DMS 273 treated with DMSO at 0.1 percent for 48 hours (cell line): Measurements from ENCODE around the gene TRIM9.

Experiments used
- DNase-seq: peaks from one replicate; lab custom pipeline; 2025; lab: John Stamatoyannopoulos, UW

Gene TRIM9

GRCh38 chr14:51094901-51095853 is at the start of gene TRIM9:
TSS of gene TRIM9 (minus strand) at chr14:51095105. CDS start at chr14:51094939, 166 bp downstream.
- peak; percentile 97 for DNase-seq

DNA sequence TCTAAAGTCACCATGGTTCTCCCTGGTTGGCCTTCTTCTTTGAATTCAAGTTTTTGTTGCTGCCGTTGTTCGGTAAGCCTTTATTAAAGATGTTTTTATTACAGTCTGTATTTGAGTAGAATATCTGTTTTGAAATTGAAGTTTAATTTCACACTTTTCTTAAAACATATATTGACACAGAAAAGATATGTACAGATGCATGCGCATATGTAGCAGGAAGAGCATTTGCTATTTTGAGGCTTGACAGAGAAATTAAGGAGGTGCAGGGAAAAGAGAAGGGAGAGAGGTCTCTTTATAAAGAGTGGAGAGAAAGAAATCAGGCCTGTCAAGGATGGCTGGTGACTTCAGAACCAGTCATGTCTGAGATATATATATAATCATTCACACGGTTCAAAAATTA is 46.0 kb upstream of the TRIM9 start:
- no peak for DNase-seq

DNA sequence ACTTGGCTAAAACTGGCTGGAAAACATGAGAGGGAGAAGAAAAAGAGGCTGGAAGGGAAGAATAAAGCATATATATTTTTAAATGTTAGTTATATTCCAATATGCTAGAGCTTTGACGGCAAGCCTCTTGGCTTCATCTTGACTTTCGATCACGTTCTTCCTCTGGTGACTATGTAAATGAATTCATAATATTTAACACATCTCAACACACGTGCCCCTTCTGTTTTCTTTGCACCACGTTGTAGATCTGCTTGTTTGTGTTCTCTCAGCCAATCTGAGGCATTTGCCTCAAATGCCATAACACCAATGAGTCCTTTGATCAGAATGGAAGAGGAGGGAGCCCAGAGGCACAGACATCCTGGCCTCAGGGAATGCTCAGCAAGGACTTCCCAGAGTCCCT is 45.4 kb upstream of the TRIM9 start:
- DNase-seq = no peak

DNA sequence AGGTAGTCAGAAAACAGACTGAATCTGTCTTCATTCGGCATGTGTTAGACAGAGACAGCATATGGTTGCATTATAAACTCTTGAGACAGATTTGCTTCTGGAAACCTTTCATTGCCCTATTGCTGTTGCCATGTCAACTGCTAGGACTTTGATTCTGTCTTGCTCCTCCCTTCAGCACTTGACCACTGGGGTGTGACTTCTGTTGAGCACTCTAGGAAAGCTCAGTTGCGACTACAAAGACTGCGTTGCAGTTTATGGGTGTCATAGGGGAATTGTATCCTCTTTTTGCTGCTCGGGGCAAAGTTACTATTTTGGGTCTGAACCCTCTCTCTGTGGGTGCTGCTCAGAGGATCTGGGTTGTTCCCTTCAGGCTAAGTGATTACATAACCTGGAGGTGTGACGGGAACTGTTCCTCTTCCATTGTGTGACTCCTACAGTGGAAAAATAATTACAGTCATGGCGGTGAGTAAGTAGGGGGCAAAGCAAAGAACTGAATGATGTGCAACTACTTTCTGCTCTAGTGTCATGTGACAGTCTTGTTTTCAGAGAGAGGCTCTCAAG is 44.3 kb upstream of the TRIM9 start:
- peak; percentile 81 for DNase-seq

DNA sequence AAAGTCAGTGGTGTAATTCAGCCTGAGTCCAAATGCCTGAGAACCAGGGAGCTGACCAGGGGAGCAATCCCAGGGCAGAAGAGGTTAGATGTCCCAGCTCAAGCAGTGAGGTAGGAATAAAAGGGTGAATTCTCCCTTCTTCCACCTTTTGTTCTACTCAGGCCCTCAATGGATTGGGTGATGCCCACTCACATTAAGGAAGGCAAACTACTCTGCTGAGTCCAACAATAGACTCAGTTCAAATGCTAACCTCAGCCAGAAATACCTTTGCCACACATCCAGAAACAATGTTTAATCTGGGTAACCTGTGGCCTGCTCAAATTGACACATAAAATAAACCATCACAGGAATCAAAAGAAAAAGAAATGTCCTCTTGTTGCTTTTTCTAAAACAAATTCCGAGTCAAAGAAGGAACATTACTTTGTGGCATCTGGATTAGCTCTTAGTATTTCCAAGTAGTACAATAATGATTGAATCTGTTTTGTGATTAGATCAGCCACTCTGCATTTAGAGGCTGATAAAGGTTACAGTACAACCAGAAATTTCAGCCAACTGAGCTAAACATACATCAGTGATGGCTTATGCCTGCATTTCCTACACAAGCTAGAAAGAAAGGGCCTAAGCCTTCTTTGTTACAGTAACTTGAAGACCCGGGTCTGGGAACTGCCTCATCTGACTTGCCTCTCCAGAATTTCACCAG is 43.6 kb upstream of the TRIM9 start:
- DNase-seq = no peak

GRCh38 chr14:51131516-51131915 is 36.6 kb upstream of the TRIM9 start:
- DNase-seq = no peak

- DNase-seq = no peak
Observed at GRCh38 chr14:51129130-51129529, 34.2 kb upstream of the TRIM9 start.

DNA sequence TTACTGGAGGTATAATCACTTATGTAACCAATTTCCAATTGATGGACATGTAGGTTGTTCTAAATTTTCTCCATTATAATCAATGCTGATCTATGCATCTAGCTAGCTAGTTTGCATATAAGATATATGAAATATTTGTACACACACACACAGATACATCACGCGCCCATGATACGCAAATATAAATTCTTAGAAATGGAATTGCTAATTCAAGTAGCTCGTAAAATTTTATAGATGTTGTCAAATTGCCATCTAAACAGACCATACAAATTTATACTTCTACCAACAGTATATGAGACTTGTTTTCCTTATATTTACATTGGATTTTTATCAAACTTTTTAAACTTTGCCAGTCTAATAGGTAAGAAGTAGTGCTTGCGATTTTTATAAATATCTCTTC is 29.1 kb upstream of the TRIM9 start:
- no peak for DNase-seq

DNA sequence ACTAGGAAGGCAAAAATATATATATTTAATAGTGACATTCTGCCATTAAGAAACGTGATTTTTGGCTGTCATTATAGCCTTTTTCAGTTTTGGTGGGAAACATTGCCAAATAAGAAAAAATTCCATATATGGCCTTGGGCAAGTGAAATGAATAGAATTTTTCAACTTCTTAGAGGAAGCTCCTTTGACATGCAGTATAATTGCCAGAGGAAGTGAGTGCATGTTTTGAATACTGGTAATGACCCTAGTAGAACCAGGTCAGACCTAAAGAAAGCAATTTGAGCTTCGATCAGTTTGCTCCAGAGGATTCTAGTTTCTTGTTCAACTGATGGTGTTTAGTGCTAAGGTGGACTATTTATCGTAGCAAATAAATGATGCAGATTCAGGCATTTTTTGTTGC is 26.2 kb upstream of the TRIM9 start:
- no peak for DNase-seq

- DNase-seq = no peak
Observed at GRCh38 chr14:51119411-51120051, 24.6 kb upstream of the TRIM9 start.

GRCh38 chr14:51118993-51119392 is 24.1 kb upstream of the TRIM9 start:
- DNase-seq = no peak

GRCh38 chr14:51117593-51117992 is 22.7 kb upstream of the TRIM9 start:
- DNase-seq = no peak

GRCh38 chr14:51116682-51117081 is 21.8 kb upstream of the TRIM9 start:
- DNase-seq = no peak

DNA sequence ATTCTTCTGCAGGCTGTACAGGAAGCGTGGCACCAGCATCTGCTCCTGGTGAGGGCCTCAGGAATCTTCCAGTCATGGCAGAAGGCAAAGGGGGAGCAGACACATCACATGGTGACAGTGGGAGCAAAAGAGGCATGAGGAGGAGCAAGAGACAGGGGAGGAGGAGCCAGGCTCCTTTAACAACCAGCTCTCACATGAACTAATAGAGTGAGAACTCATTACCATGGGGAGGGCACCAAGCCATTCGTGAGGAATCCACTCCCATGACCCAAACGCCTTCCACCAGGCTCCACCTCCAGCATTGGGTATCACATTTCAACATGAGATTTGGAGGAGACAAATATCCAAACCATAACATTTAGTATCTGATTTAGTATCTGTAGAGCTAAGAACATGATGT is 14.7 kb upstream of the TRIM9 start:
- no peak for DNase-seq

GRCh38 chr14:51107801-51108200 is 12.9 kb upstream of the TRIM9 start:
- no peak for DNase-seq

DNA sequence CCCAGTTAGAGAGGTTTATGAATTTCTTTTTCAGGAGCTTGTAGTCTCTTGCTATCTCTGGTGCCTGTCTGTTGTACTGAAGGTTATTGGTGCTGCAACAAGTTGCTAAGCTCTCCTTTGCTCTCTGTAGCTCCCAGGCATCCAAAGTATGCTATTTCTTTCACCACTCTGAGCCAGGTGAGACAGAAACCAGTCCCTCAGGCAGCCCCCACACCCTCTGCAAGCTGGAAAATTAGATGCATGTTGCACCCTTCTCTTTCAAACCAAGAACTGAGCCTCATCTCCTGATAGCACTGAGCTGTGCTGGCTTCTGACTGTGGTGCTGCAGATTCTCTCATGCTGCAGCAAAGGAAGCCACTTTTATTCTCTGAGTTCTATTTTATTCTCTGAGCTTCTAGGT is 9.6 kb upstream of the TRIM9 start:
- no peak for DNase-seq

- DNase-seq = no peak
Observed at GRCh38 chr14:51097287-51097686, 2.4 kb upstream of the TRIM9 start.

DNA sequence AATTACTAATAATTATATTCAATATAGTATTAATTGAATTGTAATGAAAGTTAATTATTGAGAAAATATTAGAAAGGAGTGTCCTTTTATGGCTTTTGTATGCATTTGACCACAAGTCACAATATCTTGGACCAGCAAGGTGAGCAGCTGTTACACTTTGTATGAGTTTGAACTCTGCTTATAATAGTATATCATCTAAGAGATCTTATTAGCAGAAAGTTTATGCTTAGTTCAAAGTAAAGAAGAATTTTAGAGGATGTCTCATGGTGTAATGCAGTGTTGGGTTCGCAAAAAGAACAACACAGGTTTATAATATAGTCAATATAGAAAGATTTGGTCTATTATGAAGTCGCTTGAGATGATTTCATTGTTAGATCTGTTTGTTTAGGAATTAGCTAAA is 2.0 kb upstream of the TRIM9 start:
- no peak for DNase-seq

GRCh38 chr14:51095854-51096823 is 1.2 kb upstream of the TRIM9 start:
- DNase-seq = no peak

DNA sequence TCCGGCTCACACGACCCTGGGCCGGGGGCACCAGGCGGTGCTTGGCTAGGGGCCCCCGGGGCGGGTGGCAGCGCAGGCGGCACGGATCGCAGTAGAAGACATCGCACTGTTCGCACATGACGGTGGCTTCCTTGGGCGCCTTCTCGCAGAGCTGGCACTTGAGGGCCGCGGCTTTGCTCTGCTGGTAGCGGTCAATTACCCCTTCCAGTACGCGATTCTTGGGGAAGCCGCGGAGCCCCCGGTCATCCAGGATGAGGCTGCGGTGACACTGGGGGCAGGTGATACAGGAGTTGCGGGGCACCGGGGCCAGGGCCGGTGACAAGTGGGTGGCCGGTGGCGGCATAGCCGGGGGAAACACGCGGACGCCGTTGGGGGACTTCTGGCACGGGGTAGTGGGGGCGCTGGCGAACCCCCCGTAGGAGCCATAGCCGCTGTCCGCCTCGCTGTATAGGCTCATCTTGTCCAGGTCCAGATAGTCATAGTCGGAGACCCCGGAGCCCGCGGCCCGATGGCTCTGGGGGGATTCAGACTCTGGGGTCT is 553 bp downstream of the TRIM9 start:
- DNase-seq = no peak
